ENCODE measurements around the gene ZNF215.
"Not testable (repeated sequence)": the region's sequence is repeated elsewhere in the genome, so short reads cannot be mapped to it uniquely, and the experiment has no call there.

ZNF215 gene

DNA sequence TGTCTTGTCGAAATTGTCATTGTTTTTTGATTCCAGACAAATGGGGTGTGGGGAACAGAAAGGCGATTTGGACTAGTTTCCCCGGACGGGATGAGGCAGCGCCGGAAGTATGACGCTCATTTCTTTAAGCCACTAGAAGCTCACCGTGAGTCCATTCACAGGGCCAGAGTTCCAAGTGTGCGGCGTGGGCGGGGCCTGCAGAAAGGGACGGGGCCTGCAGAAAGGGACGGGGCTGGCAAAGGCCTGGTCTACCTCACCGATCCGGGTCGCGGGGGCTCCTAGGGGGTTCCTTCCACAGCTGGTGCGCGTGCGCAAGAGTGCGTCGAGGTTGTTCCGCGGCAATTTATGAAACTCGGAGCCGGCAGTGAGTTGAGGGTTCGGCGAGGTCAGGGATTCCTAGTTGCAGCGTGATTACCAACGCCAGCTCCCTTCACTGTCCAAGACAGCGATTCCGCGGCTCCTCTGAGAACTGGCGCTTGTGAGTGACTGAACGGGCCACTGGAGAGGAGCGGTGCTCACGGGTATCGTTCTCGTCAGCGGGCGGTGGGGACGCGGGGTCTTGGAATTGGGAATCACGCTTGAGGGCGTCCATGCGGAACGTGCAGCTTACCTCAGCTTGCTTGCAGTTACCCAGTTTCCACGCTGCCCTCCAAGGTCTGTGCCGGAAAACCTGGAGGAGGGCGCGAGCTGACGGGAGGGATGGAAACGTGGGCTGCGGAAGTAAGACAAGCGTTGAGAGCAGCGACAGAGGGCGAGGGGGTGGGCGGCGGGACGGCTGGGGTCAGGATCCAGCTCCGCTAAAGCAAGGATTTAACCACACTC, at the start of gene ZNF215:
Gene ZNF215, plus strand, starts transcription at position 219 of the 822 bp plus-strand sequence. CDS start 5,847 bp downstream, outside the sequence.
- peak in 1 of 3 experiments; percentile 43 for DNase-seq (ENCODE audit: low read depth in 3 of 3)

DNA sequence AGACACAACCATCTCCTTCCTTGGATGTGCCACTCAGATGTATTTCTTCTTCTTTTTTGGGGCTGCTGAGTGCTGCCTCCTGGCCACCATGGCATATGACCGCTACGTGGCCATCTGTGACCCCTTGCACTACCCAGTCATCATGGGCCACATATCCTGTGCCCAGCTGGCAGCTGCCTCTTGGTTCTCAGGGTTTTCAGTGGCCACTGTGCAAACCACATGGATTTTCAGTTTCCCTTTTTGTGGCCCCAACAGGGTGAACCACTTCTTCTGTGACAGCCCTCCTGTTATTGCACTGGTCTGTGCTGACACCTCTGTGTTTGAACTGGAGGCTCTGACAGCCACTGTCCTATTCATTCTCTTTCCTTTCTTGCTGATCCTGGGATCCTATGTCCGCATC, 49.3 kb upstream of the ZNF215 start:
- DNase-seq (ENCODE audit: low read depth in 3 of 3): no peak

DNA sequence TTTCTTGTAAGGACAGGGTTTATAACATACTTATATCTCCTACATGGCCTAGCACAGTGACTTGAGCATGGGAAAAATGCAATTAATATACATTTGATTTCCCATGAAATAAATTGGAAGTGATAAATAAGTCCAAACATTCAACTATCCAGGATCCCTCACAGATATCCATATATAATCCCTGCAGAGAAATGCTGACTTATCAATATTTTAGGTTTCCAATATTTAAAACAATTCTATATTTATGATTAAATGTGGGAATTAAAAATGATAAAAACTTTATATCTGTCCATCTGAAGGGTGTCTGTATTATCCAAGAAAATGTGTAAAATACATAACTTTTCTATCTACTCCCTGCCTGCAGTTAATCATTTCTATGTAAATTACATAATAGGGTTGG, 43.5 kb upstream of the ZNF215 start:
- DNase-seq (ENCODE audit: low read depth in 3 of 3): no peak

DNA sequence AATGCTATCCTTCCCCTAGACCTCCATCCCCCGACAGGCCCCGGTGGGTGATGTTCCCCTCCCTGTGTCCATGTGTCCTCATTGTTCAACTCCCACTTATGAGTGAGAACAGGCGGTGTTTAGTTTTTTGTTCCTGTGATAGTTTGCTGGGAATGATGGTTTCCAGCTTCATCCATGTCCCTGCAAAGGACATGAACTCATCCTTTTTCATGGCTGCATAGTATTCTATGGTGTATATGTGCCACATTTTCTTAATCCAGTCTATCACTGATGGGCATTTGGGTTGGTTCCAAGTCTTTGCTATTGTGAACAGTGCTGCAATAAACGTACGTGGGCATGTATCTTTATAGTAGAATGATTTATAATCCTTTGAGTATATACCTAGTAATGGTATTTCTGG, 38.5 kb upstream of the ZNF215 start:
- DNase-seq (ENCODE audit: low read depth in 3 of 3): not testable (repeated sequence)

DNA sequence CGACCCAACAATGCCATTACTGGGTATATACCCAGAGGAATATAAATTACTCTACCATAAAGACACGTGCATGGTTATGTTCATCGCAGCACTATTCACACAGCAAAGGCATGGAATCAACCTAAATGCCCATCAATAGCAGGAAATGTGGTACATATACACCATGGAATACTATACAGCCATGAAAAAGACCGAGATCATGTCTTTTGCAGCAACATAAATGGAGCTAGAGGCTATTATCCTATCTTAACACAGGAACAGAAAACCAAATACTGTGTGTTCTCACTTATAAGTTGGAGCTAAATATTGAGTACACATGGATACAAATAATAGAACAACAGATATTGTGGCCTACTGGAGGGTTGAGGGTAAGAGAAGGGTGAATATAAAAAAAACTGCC, 37.4 kb upstream of the ZNF215 start:
- no peak for DNase-seq (ENCODE audit: low read depth in 3 of 3)

DNA sequence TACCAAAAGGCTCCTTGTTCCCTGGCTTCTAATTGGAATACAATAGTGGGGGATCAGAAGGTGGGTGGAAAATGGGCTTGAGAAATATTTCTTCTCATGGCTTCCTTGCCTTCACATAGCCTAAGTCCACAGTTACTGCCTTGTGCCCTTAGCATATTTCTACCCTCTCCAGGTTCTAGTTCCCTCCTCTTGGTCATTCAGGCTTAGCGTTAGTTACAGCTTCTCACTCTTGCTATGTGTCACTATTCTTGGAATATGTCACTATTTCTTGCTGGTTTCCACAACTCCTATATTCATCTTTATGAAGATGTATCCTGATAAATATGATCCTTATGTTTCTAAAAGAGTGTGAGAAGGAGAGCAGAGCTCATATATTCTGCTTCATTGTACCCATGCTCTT, 36.4 kb upstream of the ZNF215 start:
- no peak for DNase-seq (ENCODE audit: low read depth in 3 of 3)

DNA sequence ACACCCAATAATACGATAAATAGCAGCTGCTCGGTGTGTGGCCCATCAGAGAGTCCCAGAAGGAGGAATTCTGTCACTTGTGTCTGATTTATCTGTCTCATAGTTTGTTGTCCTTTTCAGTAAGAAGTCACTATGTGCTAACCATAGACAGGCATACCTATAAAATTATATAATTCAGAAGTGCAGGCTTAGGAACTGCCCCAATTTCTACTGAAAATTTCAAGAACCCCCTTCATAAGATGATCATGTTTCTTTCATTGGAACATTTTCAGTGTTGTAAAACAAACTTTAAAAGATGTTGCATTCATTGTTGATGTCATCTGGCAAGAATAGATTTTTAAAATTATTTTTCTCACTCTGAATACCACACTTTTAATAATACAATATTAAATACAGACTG, 33.8 kb upstream of the ZNF215 start, which contains the start of gene OR2D2:
Gene OR2D2, minus strand, starts transcription at position 101 of the 400 bp plus-strand sequence. Its CDS starts 0 bp downstream, at position 101.
- no peak for DNase-seq (ENCODE audit: low read depth in 3 of 3)

DNA sequence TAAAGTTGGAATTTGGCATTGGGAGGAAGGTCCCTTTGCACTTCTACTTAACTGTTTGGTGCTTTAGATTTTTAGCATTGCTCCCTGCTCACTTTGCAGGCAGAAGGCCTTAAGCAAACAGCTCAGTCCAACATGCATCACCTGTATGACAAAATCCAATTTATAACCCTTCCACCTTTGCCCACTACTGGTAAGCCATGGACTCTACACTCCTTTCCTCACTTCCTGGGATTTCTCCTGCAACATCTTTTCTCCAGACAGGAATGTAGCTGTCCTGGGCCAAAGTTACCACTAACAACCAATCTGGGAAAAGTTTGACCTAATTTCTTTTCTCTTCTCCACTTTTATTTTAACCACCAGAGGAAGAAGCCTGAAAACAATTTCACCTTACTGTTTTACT, 32.1 kb upstream of the ZNF215 start:
- no peak for DNase-seq (ENCODE audit: low read depth in 3 of 3)

DNA sequence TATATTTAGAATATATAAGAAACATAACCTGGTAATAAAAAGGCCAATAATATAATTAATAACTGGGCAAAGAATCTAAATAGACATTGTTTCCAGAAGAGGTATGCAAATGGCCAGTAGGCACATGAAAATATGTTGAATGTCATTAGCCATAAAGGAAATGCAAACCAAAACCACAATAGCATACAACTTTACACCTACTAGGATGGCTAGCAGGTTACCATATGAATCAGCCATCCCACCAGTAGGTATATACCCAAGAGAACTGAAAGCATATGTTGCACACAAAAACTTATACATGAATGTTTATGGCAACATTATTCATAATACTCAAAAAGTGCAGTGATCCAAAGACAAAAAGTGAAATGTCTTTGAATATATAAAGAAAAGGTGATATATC, 31.2 kb upstream of the ZNF215 start:
- DNase-seq (ENCODE audit: low read depth in 3 of 3): no peak

DNA sequence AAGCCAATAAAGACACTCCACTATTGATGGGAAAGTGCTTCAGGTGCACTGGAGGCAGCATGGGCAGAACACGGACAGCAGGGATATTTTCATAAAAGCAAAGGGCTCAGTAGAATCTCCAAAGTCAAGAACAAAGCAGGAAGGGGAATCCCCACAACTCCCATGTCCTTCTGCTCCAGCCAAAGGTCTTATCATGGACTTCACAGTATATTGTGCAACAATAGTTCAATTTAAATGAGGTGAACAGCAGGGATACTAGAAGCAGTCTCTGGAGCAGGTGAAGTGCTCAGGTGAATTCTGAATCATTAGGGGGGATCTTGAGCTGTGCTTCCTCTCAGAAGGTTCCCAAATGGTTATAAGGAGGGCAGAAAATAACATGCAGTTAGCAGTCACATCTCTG, 27.3 kb upstream of the ZNF215 start:
- no peak for DNase-seq (ENCODE audit: low read depth in 3 of 3)

DNA sequence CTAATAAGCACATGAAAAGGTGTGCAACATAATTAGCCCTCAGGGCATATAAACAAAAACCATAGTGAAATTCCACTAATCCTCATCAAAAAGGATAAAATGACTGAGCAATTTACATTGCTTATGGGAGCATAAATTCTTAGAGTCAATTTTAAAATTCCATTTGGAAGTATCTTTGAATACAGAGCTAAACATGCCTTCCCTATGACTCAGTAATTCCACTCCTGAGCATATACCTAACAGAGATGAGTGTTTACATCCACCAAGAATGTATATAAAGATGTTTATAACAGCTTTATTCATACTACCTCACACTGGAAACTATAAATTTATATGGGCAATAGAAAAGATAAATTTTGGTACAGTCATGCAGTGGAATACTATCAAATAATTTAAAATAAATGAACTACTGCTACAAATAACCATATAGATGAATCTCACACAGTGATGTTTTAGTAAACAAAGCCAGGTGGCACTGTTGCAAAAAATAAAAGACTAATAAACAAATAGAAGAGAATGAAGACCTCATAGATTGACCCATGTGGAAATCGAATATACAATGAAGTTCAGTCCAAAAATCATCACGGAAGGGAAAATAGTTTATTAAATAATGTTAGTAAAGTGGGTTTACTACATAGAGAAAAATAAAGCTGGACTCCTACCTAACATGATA, 25.8 kb upstream of the ZNF215 start:
- DNase-seq (ENCODE audit: low read depth in 3 of 3): no peak

DNA sequence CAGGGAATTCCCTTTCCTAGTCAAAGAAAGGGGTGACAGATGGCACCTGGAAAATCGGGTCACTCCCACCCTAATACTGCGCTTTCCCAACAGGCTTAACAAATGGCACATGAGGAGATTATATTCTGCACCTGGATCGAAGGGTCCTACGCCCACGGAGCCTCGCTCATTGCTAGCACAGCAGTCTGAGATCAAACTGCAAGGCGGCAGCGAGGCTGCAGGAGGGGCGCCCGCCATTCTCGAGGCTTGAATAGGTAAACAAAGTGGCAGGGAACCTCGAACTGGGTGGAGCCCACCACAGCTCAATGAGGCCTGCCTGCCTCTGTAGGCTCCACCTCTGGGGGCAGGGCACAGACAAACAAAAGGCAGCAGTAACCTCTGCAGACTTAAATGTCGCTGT, 21.4 kb upstream of the ZNF215 start:
- not testable (repeated sequence) for DNase-seq (ENCODE audit: low read depth in 3 of 3)

DNA sequence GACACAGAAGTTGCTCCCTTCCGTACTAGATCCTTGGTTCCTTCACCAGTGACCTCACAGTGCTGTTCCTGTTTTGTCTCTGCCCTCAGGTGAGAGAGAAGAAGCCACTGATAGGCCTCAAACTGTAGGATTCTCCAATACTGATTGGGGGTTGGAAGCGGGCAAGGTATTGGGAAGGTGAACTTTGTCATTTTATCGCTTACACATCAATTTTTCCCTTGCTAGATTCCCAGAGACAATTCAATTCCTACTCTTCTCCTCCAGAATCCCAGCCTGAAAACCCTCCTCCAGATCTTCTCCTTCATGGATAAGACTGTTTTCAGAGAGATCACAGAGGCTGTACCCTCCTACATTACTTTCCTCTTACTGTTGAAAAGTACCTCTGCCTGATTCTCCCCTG, 14.8 kb upstream of the ZNF215 start:
- DNase-seq (ENCODE audit: low read depth in 3 of 3): no peak

DNA sequence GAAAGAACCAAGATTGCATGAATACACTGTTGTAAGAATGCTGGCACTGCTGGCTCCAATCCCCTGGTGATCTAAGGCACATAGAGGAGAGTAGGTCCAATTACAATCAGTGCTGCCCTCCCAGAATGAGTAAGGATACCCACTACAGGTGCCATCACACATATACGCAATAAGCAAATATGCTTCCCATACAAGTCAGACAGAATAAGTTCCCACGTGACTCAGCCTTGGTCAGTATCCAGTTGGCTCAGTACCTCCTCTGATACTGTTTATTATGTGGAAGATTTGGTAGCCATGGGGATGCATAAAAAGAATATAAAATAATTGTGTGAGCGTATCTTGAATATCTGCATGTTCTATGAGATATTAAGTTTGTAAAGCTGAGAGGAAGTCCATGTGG, 14.3 kb upstream of the ZNF215 start:
- DNase-seq (ENCODE audit: low read depth in 3 of 3): no peak

DNA sequence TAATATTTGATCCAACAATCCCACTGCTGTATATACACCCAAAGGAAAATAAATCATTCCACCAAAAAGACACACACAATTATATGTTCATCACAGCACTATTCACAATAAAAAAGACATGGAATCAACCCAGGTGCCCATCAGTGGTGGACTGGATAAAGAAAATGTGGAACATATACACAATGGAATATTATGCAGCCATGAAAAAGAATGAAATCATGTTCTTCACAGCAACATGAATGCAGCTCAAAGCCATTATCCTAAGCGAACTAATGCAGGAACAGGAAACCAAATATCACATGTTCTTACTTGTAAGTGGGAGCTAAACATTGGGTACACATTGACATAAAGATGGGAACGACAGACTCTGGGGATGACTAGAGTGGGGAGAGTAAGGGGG, 6.5 kb upstream of the ZNF215 start:
- no peak for DNase-seq (ENCODE audit: low read depth in 3 of 3)

DNA sequence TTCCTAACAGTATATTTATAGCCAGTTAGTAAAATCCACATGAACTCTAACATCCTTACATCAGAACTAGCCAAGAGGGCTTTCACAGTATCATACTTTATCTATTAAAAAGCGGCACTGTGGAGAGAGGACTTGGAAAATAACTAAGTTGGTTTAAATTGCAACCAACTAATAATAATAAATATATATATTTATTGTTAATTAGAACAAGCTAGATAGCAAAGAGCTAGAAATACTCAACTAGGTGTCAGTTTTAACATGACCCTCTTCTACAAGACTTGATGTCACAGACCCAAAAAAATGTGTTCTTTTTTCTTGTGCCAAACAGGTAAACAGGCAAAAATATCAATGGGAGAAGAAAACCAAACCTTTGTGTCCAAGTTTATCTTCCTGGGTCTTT, 5.5 kb upstream of the ZNF215 start, which contains the start of gene OR2D3:
Gene OR2D3, plus strand, starts transcription at position 301 of the 400 bp plus-strand sequence. Its CDS starts 0 bp downstream, at position 301.
- no peak for DNase-seq (ENCODE audit: low read depth in 3 of 3)

DNA sequence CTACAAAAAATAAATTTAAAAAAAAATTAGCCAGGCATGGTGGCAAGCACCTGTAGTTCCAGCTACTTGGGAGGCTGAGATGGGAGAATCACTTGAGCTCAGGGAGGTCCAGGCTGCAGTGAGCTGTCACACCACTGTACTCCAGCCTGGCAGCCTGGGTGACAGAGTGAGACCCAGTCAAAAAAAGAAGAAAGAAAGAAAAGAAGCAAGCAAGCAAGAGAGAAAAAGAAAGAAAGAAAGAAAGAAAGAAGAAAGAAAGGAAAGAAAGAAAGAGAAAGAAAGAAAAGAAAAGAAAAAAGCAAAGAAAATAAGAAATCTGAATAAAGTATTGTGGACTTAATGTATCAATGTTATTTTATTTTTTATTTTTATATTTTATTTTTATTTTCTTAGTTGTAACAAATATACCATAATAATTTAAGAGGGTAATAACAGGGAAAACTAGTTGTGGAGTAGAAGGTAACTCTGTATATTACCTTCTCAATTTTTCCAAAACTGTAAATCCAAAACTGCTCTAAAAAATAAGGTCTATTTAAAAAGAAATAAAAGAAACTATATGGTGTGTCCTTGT, 1.1 kb upstream of the ZNF215 start:
- no peak for DNase-seq (ENCODE audit: low read depth in 3 of 3)

DNA sequence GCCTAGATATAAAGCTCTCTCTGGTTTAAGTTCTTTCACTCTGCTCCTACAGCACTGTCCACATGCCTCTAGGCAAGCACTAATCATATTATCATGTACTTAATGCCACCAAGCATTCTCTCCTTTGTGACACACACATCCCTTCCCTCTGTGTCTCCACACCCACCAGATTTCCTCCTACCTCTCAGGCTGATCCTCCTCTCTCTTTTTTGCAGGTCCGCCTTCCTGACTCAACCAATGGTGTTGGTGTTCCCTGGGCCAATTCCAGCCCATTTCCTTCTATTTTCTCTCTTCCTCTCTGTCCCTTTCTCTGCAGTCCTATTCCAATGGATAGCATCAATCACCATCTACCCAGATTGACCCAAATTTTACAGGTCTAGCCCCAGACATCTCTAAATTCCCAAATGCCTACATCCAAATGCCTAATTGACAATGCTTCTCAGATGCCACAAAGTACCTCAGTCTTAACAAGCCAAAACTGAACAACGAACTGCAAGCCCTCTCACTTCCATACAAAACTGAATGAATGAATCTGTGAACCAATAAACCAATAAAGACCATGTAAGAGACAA, 504 bp upstream of the ZNF215 start:
- DNase-seq (ENCODE audit: low read depth in 3 of 3): no peak

DNA sequence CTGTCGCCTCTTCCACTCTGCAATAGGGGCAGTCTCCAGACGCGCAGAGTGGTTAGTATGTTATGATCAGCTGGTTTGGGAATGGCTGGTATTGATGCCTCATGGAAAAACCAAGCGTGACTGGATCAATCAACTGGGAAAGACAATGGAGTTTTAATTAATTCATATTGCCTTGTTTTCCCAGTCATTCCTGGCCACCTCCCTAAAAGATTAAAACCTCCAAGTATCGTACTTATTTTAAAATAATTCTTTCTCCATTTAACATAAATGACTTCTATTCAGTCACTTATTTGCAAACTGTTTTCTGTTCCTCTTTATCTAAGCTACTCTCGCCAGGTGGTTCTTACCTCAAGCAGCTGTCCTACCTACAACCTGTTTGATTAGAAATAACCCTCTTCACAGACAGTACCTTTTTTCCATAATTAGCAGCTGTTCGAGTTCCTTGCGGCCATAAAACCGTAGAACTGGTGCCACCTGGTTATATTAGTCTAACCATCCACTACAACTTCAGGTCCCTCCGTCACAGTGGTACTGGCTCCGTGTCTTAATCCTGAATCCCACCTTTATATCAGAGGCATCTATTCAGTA, 898 bp downstream of the ZNF215 start:
- no peak for DNase-seq (ENCODE audit: low read depth in 3 of 3)

DNA sequence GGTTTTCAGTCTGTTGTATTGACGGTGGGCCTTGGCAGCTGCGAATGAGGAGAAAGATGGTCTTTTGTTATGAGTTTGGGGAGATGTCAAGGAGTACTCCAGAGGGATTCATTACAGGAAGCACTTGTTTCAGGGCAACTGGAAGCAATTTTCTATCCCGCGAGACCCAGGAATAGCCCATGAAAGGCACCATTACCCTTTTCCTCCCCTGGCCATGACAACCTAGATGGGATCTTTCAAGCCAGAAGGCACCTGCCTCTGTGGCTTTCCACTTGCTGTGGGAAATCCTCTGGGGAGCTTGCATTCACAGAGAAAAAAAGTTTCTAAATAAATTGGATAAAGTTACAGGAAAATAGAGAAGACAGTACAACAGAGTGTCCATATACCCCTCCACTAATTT, 2.7 kb downstream of the ZNF215 start:
- no peak for DNase-seq (ENCODE audit: low read depth in 3 of 3)

DNA sequence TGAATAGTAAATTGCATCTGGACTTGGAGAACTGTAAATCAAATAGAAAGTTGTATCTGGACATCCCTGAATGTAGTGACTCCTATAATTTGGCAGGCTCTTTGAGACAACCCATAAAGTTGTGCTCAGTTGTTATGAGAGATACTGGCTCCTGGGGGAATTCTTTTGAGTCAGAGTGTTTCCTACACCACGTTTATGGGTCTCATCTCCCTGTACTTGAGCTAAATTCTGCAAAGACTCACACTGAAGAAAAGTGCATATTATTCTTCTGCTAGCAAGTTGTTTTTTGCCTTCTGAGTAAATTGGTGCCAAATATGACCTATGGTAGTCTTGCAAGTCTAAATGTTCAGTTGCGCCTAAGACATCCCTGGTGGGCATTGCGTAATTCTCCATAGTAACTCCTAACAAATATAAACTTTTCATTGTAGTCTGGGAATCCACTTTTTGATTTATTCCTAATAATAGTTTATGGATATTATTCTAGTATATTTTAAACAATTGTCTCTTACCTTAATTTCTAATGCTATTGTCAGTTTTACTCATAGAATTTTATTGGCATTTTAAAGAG, 5.0 kb downstream of the ZNF215 start:
- DNase-seq (ENCODE audit: low read depth in 3 of 3): no peak

DNA sequence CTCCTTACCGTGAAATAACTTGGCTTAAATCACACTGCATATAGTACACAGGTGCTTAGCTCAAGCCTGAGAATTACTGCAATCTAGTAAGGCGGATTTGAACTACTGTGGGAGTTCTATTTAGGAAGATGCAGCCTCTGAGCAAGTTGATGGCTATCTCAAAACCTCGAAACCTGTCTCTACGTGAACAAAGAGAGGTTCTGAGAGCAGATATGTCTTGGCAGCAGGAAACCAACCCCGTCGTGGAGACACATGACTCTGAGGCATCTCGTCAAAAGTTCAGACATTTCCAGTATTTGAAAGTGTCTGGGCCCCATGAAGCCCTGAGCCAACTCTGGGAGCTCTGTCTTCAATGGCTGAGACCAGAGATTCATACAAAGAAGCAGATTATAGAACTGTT, 5.9 kb downstream of the ZNF215 start:
- no peak for DNase-seq (ENCODE audit: low read depth in 3 of 3)

Data from stimulated activated CD4-positive, alpha-beta T cell treated with anti-CD3 and anti-CD28 coated beads, TNF-alpha, amount 100 ng/mL, for 24 hours (primary cell).